Mesenchymal stem cell (in vitro differentiated cells and primary cell): Measurements from ENCODE around the gene MEF2C.

Experiments used
- DNase-seq: peaks from one replicate; pipeline ENCODE4 v3.0.0-alpha.2; 2013
- H2AFZ ChIP-seq: one replicate; pipeline ENCODE4 v1.6.1; 2013; ENCODE audit warnings: low read depth, mild to moderate bottlenecking, control low read depth, inconsistent platforms, low read length, moderate library complexity
- H2AK5ac ChIP-seq: 2 replicates; pipeline ENCODE4 v1.6.1; 2013; ENCODE audit warnings: low read length, moderate library complexity, mild to moderate bottlenecking, inconsistent platforms; ENCODE audit not compliant: severe bottlenecking
- H2BK120ac ChIP-seq: one replicate; pipeline ENCODE4 v1.6.1; 2013; ENCODE audit warnings: low read depth, mild to moderate bottlenecking, inconsistent platforms, low read length, moderate library complexity
- H2BK12ac ChIP-seq, 2 experiments: one replicate each; pipeline ENCODE4 v1.6.1; 2013; ENCODE audit warnings: inconsistent platforms in 2 of 2, low read length in 2 of 2, mild to moderate bottlenecking in 2 of 2, moderate library complexity in 2 of 2, control low read depth in 1 of 2
- H2BK15ac ChIP-seq: one replicate; pipeline ENCODE4 v1.6.1; 2013; ENCODE audit warnings: mild to moderate bottlenecking, low read depth, inconsistent platforms; ENCODE audit not compliant: poor library complexity, severe bottlenecking
- H2BK5ac ChIP-seq: 2 replicates; pipeline ENCODE4 v1.6.1; 2013; ENCODE audit warnings: low read depth, mild to moderate bottlenecking, low read length, control low read depth, inconsistent platforms; ENCODE audit not compliant: poor library complexity, severe bottlenecking
- H3K14ac ChIP-seq, 2 experiments: one replicate each; pipeline ENCODE4 v1.6.1; 2013; ENCODE audit warnings: inconsistent platforms in 2 of 2, low read length in 2 of 2, control low read depth in 1 of 2, mild to moderate bottlenecking in 1 of 2, moderate library complexity in 1 of 2
- H3K18ac ChIP-seq, 2 experiments: one replicate each; pipeline ENCODE4 v1.6.1; 2013; ENCODE audit warnings: inconsistent platforms in 2 of 2, low read length in 2 of 2, control low read depth in 1 of 2, low read depth in 1 of 2, mild to moderate bottlenecking in 1 of 2
- H3K23ac ChIP-seq, 2 experiments: one replicate each; pipeline ENCODE4 v1.6.1; 2013; ENCODE audit warnings: inconsistent platforms in 2 of 2, low read length in 2 of 2, mild to moderate bottlenecking in 2 of 2, moderate library complexity in 2 of 2, control low read depth in 1 of 2
- H3K27ac ChIP-seq: 2 replicates; pipeline ENCODE4 v1.5.1; 2013; ENCODE audit warnings: mild to moderate bottlenecking, moderate library complexity, low read length, control low read depth, inconsistent platforms; ENCODE audit not compliant: poor library complexity, severe bottlenecking
- H3K27me3 ChIP-seq, 2 experiments: 2 replicates each; pipeline versions ENCODE4 v1.6.1 to v1.7.0; 2013; ENCODE audit warnings: low read length in 2 of 2, mild to moderate bottlenecking in 2 of 2, moderate library complexity in 2 of 2, control low read depth in 1 of 2, inconsistent platforms in 1 of 2; ENCODE audit not compliant: control insufficient read depth in 1 of 2, insufficient read depth in 1 of 2
- H3K36me3 ChIP-seq, 2 experiments: 2 replicates each; pipeline versions ENCODE4 v1.6.1 to v1.7.0; 2013; ENCODE audit warnings: low read length in 2 of 2, control low read depth in 1 of 2, inconsistent platforms in 1 of 2, low read depth in 1 of 2, mild to moderate bottlenecking in 1 of 2; ENCODE audit not compliant: insufficient read depth in 2 of 2, control insufficient read depth in 1 of 2
- H3K4ac ChIP-seq, 2 experiments: one replicate each; pipeline ENCODE4 v1.6.1; 2013; ENCODE audit warnings: inconsistent platforms in 2 of 2, low read length in 2 of 2, mild to moderate bottlenecking in 2 of 2, moderate library complexity in 2 of 2, control low read depth in 1 of 2, low read depth in 1 of 2
- H3K4me1 ChIP-seq: 2 replicates; pipeline ENCODE4 v1.6.1; 2013; ENCODE audit warnings: low read depth, low read length, control low read depth; ENCODE audit not compliant: control insufficient read depth, insufficient read depth
- H3K4me2 ChIP-seq: 2 replicates; pipeline ENCODE4 v1.6.1; 2013; ENCODE audit warnings: low read length, mild to moderate bottlenecking, inconsistent platforms; ENCODE audit not compliant: poor library complexity, severe bottlenecking
- H3K4me3 ChIP-seq, 2 experiments: 2 replicates each; pipeline versions ENCODE4 v1.5.1 to v1.7.0; 2013; ENCODE audit warnings: low read length in 2 of 2, mild to moderate bottlenecking in 2 of 2, control low read depth in 1 of 2, low read depth in 1 of 2; ENCODE audit not compliant: insufficient read depth in 1 of 2
- H3K79me1 ChIP-seq: replicated peaks from 2 replicates; pipeline ENCODE4 v1.6.1; 2013; ENCODE audit warnings: mild to moderate bottlenecking, control low read depth, low read length, inconsistent platforms; ENCODE audit not compliant: poor library complexity, severe bottlenecking
- H3K9ac ChIP-seq: 2 replicates; pipeline ENCODE4 v1.7.0; 2013; ENCODE audit warnings: mild to moderate bottlenecking, low read length, moderate library complexity
- H3K9me3 ChIP-seq: 2 replicates; pipeline ENCODE4 v1.7.0; 2013; ENCODE audit warnings: mild to moderate bottlenecking, low read length; ENCODE audit not compliant: control insufficient read depth
- H4K8ac ChIP-seq: one replicate; pipeline ENCODE4 v1.6.1; 2013; ENCODE audit warnings: inconsistent platforms, mild to moderate bottlenecking, low read length, moderate library complexity
- H4K91ac ChIP-seq: one replicate; pipeline ENCODE4 v1.6.1; 2013; ENCODE audit warnings: mild to moderate bottlenecking, low read length, inconsistent platforms
- WGBS: methylation state at CpG from one replicate; pipeline ENCODE4 v1.1.7; 2013; ENCODE audit warnings: mixed read lengths; 5-methylcytosine and 5-hydroxymethylcytosine counted together

The MEF2C gene

GRCh38 chr5:88807327-88807726 is 75.7 kb downstream of the MEF2C start:
- H3K18ac ChIP-seq, result no peak overlapping the region
- H3K4me3 ChIP-seq, result no peak overlapping the region
- 90% methylated on average over 4 of the region's 8 CpGs for WGBS
- no peak overlapping the region for H2BK120ac ChIP-seq
- no peak overlapping the region for H3K27ac ChIP-seq
- H3K4ac ChIP-seq, result no peak overlapping the region
- H3K9me3 ChIP-seq, result no peaks in the 10 kb centered on the region
- H2BK15ac ChIP-seq, result no peak overlapping the region
- peaks cover 0 to 4% of the 10 kb centered on the region in 2 experiments for H3K36me3 ChIP-seq
- no peak overlapping the region for H3K9ac ChIP-seq
- no peak overlapping the region for H4K91ac ChIP-seq
- H2AFZ ChIP-seq, result no peak overlapping the region
- DNase-seq, result no peak
- H2BK5ac ChIP-seq, result no peak overlapping the region
- peaks cover 2% of the 10 kb centered on the region for H3K4me1 ChIP-seq
- H2BK12ac ChIP-seq, result no peak overlapping the region
- H3K79me1 ChIP-seq, result no peaks in the 10 kb centered on the region
- H3K27me3 ChIP-seq, result no peaks in the 10 kb centered on the region
- H4K8ac ChIP-seq, result no peak overlapping the region
- no peak overlapping the region for H3K23ac ChIP-seq
- no peak overlapping the region for H2AK5ac ChIP-seq
- H3K4me2 ChIP-seq, result no peak overlapping the region
- H3K14ac ChIP-seq, result no peak overlapping the region

- Histone ChIP-seq H3K27me3 (no peaks in the 10 kb centered on the region), H3K36me3 (peaks cover 0 to 4% of the 10 kb centered on the region in 2 experiments), H3K4me3 (no peak overlapping the region), H2BK12ac (no peak overlapping the region), H2AFZ (no peak overlapping the region), H4K8ac (no peak overlapping the region), H2BK15ac (no peak overlapping the region), H2BK5ac (no peak overlapping the region), H3K23ac (no peak overlapping the region), H2AK5ac (no peak overlapping the region), H3K27ac (no peak overlapping the region), H3K18ac (no peak overlapping the region), H3K79me1 (no peaks in the 10 kb centered on the region), H3K4me1 (peaks cover 2% of the 10 kb centered on the region), H4K91ac (no peak overlapping the region), H3K9ac (no peak overlapping the region), H3K14ac (no peak overlapping the region), H2BK120ac (no peak overlapping the region), H3K9me3 (no peaks in the 10 kb centered on the region), H3K4ac (no peak overlapping the region), H3K4me2 (no peak overlapping the region)
- no peak for DNase-seq
Observed at GRCh38 chr5:88806338-88806737, 76.6 kb downstream of the MEF2C start.

GRCh38 chr5:88805151-88805784 is 77.7 kb downstream of the MEF2C start:
- Histone ChIP-seq H2BK5ac (no peak overlapping the region), H3K4me1 (peaks cover 2% of the 10 kb centered on the region), H3K14ac (no peak overlapping the region), H2BK120ac (no peak overlapping the region), H3K23ac (no peak overlapping the region), H2AK5ac (no peak overlapping the region), H3K79me1 (no peaks in the 10 kb centered on the region), H3K4me2 (no peak overlapping the region), H4K8ac (no peak overlapping the region), H3K4ac (no peak overlapping the region), H2BK15ac (no peak overlapping the region), H2BK12ac (no peak overlapping the region), H3K27me3 (no peaks in the 10 kb centered on the region), H2AFZ (no peak overlapping the region), H4K91ac (no peak overlapping the region), H3K27ac (no peak overlapping the region), H3K4me3 (no peak overlapping the region), H3K9me3 (no peaks in the 10 kb centered on the region), H3K18ac (no peak overlapping the region), H3K36me3 (peaks cover 0 to 4% of the 10 kb centered on the region in 2 experiments), H3K9ac (no peak overlapping the region)
- DNase-seq, result no peak
- WGBS, result 86% methylated on average over 3 of the region's 3 CpGs

GRCh38 chr5:88804444-88804843 is 78.5 kb downstream of the MEF2C start:
- Histone ChIP-seq H3K9ac (no peak overlapping the region), H2AK5ac (no peak overlapping the region), H3K14ac (no peak overlapping the region), H3K36me3 (peaks cover 0 to 4% of the 10 kb centered on the region in 2 experiments), H3K4me1 (peaks cover 2% of the 10 kb centered on the region), H3K18ac (no peak overlapping the region), H2AFZ (no peak overlapping the region), H4K91ac (no peak overlapping the region), H3K4me3 (no peak overlapping the region), H3K23ac (no peak overlapping the region), H3K4ac (no peak overlapping the region), H3K27ac (no peak overlapping the region), H2BK5ac (no peak overlapping the region), H2BK12ac (no peak overlapping the region), H2BK120ac (no peak overlapping the region), H3K4me2 (no peak overlapping the region), H3K79me1 (no peaks in the 10 kb centered on the region), H2BK15ac (no peak overlapping the region), H4K8ac (no peak overlapping the region), H3K27me3 (no peaks in the 10 kb centered on the region), H3K9me3 (no peaks in the 10 kb centered on the region)
- WGBS, result 97% methylated on average over 10 of the region's 11 CpGs
- no peak for DNase-seq
